ENCODE results near the gene NME2.

- TF ChIP-seq POLR2AphosphoS5 (IDR thresholded peaks at IDR 0.05; ENCODE audit: low read depth, low read length) (peak; percentile 95), REST (IDR thresholded peaks at IDR 0.05; ENCODE audit: insufficient read depth in 1 of 2, low read depth in 2 of 2, low read length in 2 of 2) (peak in 1 of 2 experiments; percentile 30; a peak in 1 of 4 replicates), FOXP2 (optimal IDR thresholded peaks at IDR 0.05; ENCODE audit: borderline replicate concordance, extremely low read depth, extremely low read length, insufficient read depth) (peak; percentile 70)
Measured at GRCh38 chr17:51166198-51166986, at the start of gene NME2.
